Tibial nerve (tissue), 4 donors: Measurements from ENCODE around the gene FLT3.
"Not testable (repeated sequence)": the region's sequence is repeated elsewhere in the genome, so short reads cannot be mapped to it uniquely, and the experiment has no call there.

Experiments
- CTCF ChIP-seq, 5 experiments: fragments of 200-600 bp in 3 of 5; fragments of 450-650 bp in 2 of 5; sonication (generic) in 3 of 5; IDR thresholded peaks; one replicate each; pipeline ENCODE4 v1.5.1; 2016 to 2019; ENCODE audit warnings: antibody characterized with exemption in 5 of 5, mild to moderate bottlenecking in 3 of 5, moderate library complexity in 2 of 5
- EP300 ChIP-seq, 2 donors: sonication (generic); formaldehyde crosslinking; IDR thresholded peaks; one replicate each; pipeline ENCODE4 v1.6.1; 2017; ENCODE audit warnings: antibody characterized with exemption in 2 of 2, mild to moderate bottlenecking in 1 of 2
- POLR2A ChIP-seq, 2 donors: fragments of 450-650 bp; IDR thresholded peaks; one replicate each; pipeline ENCODE4 v1.6.1; 2017; ENCODE audit warnings: antibody characterized with exemption in 2 of 2, mild to moderate bottlenecking in 2 of 2, moderate library complexity in 2 of 2

- TF ChIP-seq POLR2A, CTCF, EP300 (IDR thresholded peaks at IDR 0.05): not testable (repeated sequence)
Measured at GRCh38 chr13:28032438-28032837, 67.9 kb downstream of the FLT3 start.
